Measurements from ENCODE around the gene FAM83G. TPM values are rescaled to one million over a fixed set of nuclear protein-coding genes. Genes with fewer than 3 reads are reported as not detected.

The FAM83G gene
- total RNA-seq, 2 donors from 2014 or later = 24.2 to 27.0 TPM

DNA sequence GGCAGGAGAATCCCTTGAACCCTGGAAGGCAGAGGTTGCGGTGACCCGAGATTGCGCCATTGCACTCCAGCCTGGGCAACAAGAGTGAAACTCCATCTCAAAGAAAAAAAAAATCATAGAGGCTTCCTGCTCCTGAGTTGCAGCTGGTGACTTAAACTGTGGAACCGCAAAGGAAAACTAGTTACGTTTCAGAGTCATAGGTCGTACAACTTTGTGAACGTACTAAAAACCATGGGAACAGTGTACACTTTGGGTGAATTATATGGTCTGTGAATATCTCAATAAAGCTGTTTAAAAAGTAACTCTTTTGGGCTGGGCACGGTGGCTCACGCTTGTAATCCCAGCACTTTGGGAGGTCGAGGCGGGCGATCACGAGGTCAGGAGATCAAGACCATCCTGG, 29.0 kb downstream of the FAM83G start:
- Mint-ChIP-seq H3K9me3 (no peaks in the 10 kb centered on the region), H3K27ac (no peak overlapping the region), H3K4me3 (no peak overlapping the region), H3K4me1 (no peaks in the 10 kb centered on the region), H3K27me3 (ENCODE audit: insufficient read depth) (no peaks in the 10 kb centered on the region), H3K36me3 (ENCODE audit: low read depth) (peaks cover 48% of the 10 kb centered on the region)
- 96 to 98% methylated on average over 13 of the region's 13 CpGs for WGBS, 2 experiments (ENCODE audit: insufficient coverage in 1 of 2, insufficient read length in 1 of 2)
- TF ChIP-seq, protein P1, sequence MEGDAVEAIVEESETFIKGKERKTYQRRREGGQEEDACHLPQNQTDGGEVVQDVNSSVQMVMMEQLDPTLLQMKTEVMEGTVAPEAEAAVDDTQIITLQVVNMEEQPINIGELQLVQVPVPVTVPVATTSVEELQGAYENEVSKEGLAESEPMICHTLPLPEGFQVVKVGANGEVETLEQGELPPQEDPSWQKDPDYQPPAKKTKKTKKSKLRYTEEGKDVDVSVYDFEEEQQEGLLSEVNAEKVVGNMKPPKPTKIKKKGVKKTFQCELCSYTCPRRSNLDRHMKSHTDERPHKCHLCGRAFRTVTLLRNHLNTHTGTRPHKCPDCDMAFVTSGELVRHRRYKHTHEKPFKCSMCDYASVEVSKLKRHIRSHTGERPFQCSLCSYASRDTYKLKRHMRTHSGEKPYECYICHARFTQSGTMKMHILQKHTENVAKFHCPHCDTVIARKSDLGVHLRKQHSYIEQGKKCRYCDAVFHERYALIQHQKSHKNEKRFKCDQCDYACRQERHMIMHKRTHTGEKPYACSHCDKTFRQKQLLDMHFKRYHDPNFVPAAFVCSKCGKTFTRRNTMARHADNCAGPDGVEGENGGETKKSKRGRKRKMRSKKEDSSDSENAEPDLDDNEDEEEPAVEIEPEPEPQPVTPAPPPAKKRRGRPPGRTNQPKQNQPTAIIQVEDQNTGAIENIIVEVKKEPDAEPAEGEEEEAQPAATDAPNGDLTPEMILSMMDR (conservative IDR thresholded peaks at IDR 0.05) = no peak
- H3K36me3 ChIP-seq (ENCODE audit: control insufficient read depth, insufficient read depth, low read length) = peaks cover 31% of the 10 kb centered on the region
- DNase-seq = no peak
- H3K9ac ChIP-seq (ENCODE audit: extremely low read depth, low read length, poor library complexity, severe bottlenecking) = no peak overlapping the region
- H3K27me3 ChIP-seq (ENCODE audit: control insufficient read depth, insufficient read depth, low read length, poor library complexity, severe bottlenecking) = no peaks in the 10 kb centered on the region
- H3K27ac ChIP-seq (ENCODE audit: low read depth, low read length) = no peak overlapping the region
- H3K4me3 ChIP-seq (ENCODE audit: low read length) = no peak overlapping the region
- no peaks in the 10 kb centered on the region for H3K4me1 ChIP-seq (ENCODE audit: control insufficient read depth, insufficient read depth, low read length)
- no peaks in the 10 kb centered on the region for H3K9me3 ChIP-seq (ENCODE audit: control insufficient read depth, low read length)

DNA sequence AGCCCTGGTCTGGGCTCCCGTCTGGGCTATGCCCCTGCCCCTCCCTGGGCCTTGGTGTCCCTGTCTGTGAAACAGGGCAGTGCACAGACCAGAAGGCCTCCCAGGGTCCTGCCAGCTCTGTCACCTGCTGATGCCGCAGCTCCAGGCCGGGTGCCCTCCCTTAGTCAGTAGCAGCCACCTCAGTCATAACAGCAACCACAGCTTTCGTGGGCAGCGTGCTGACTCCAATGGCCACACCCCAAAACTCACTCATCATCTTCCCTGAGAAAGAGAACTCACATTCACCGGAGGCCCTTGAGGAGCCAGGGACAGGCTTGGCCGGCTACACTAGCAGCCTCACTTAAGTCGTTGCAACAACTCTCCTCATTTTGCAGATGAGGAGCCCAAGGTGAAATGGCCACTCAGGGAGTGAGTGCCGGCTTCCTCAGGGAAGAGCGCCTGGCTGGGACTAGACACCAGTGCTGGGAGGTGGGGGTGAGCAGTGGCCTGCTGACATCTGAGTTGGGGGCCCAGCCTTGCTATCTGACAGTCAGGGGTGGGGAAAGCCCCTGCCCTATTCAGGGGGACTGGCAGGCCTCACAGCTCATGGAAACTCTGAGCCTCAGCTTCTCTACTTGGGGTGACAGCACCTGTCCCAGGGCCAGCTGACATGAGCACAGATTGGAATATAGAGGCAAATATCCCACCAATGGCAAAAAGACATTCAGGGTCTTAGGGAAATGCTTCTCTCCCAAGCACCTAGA, 30.0 kb downstream of the FAM83G start:
- no peaks in the 10 kb centered on the region for H3K4me1 Mint-ChIP-seq
- H3K27ac ChIP-seq (ENCODE audit: low read depth, low read length) = no peak overlapping the region

DNA sequence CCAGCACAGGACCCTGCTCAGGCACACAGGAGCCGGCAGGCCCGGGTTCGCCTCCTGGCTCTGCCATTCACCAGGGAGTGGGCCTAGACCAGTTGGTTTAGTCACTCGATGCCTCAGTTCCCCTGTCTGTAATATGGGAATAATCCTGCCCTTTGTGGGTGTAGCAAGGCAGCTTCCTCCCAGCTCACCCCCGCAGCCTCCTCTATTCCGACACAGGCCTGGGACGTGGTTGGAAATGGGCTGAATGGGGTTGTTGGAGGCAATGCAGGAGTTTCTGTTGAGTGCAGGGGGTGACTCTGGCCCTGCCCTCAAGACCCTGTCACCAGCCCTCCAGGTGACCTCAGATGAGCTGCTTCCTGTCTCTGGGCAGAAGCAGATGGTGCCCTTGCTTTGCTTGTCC, 32.8 kb downstream of the FAM83G start:
- H3K4me3 ChIP-seq (ENCODE audit: low read length) = no peak overlapping the region
- WGBS, 2 experiments (ENCODE audit: insufficient coverage in 1 of 2, insufficient read length in 1 of 2) = 92 to 100% methylated on average over 4 to 7 of the region's 7 CpGs
- H3K27me3 ChIP-seq (ENCODE audit: control insufficient read depth, insufficient read depth, low read length, poor library complexity, severe bottlenecking) = no peaks in the 10 kb centered on the region
- no peaks in the 10 kb centered on the region for H3K27me3 Mint-ChIP-seq (ENCODE audit: insufficient read depth)
- TF ChIP-seq, protein P1 (conservative IDR thresholded peaks at IDR 0.05) = no peak
- no peak overlapping the region for H3K27ac ChIP-seq (ENCODE audit: low read depth, low read length)
- peaks cover 10% of the 10 kb centered on the region for H3K36me3 ChIP-seq (ENCODE audit: control insufficient read depth, insufficient read depth, low read length)
- H3K4me1 Mint-ChIP-seq = peaks cover 4% of the 10 kb centered on the region
- DNase-seq = no peak
- H3K36me3 Mint-ChIP-seq (ENCODE audit: low read depth) = peaks cover 35% of the 10 kb centered on the region
- peaks cover 3% of the 10 kb centered on the region for H3K4me1 ChIP-seq (ENCODE audit: control insufficient read depth, insufficient read depth, low read length)
- H3K27ac Mint-ChIP-seq = no peak overlapping the region
- no peak overlapping the region for H3K4me3 Mint-ChIP-seq
- no peaks in the 10 kb centered on the region for H3K9me3 Mint-ChIP-seq
- H3K9ac ChIP-seq (ENCODE audit: extremely low read depth, low read length, poor library complexity, severe bottlenecking) = no peak overlapping the region
- no peaks in the 10 kb centered on the region for H3K9me3 ChIP-seq (ENCODE audit: control insufficient read depth, low read length)

More for the DNA sequence above, 30.0 kb downstream of the FAM83G start:
- Histone ChIP-seq H3K36me3 (ENCODE audit: control insufficient read depth, insufficient read depth, low read length) (peaks cover 31% of the 10 kb centered on the region), H3K9me3 (ENCODE audit: control insufficient read depth, low read length) (no peaks in the 10 kb centered on the region), H3K27me3 (ENCODE audit: control insufficient read depth, insufficient read depth, low read length, poor library complexity, severe bottlenecking) (no peaks in the 10 kb centered on the region), H3K4me1 (ENCODE audit: control insufficient read depth, insufficient read depth, low read length) (no peaks in the 10 kb centered on the region), H3K9ac (ENCODE audit: extremely low read depth, low read length, poor library complexity, severe bottlenecking) (no peak overlapping the region), H3K4me3 (ENCODE audit: low read length) (no peak overlapping the region)
- Mint-ChIP-seq H3K27ac (no peak overlapping the region), H3K27me3 (ENCODE audit: insufficient read depth) (no peaks in the 10 kb centered on the region), H3K36me3 (ENCODE audit: low read depth) (peaks cover 50% of the 10 kb centered on the region), H3K9me3 (no peaks in the 10 kb centered on the region), H3K4me3 (no peak overlapping the region)
- whole genome bisulfite sequencing, 2 experiments (ENCODE audit: insufficient coverage in 1 of 2, insufficient read length in 1 of 2) = 93 to 94% methylated on average over 6 to 10 of the region's 10 CpGs
- TF ChIP-seq, protein P1 (conservative IDR thresholded peaks at IDR 0.05) = no peak
- no peak for DNase-seq
